NCI-H2107 treated with DMSO at 0.1 percent for 48 hours (cell line): ENCODE measurements around the gene COX4I1.

Experiments used
- DNase-seq: peaks from one replicate; lab custom pipeline; 2025; ENCODE audit not compliant: unreplicated experiment; lab: John Stamatoyannopoulos, UW

COX4I1 gene

DNA sequence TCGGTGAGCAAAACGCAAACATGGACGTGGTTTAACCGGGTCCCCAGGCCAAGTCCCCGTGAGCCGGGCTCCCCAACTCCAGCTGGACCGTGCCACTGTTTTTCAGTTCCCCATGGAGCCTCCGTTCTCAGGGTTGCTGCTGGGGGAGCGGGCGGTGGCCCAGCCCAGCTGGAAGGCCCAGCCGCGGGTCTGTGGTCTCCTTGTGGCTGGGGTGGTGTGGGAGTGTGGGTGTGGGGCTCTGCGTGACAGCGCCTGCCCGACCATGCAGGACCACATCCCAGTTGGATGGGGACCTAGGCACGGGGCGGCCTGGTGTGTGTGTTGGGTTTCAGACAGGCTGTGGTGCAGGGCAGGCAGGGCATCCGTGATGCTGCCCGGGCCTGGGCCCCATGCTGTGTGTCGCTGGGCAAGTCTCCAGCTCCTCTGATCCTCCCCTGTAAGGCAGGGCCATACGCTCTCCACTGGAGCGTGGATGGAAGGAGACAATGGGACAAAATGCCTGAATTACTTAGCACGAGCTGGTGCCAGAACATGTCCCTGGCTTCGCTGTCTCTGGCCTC lies 40.3 kb downstream of the COX4I1 start:
- no peak for DNase-seq

DNA sequence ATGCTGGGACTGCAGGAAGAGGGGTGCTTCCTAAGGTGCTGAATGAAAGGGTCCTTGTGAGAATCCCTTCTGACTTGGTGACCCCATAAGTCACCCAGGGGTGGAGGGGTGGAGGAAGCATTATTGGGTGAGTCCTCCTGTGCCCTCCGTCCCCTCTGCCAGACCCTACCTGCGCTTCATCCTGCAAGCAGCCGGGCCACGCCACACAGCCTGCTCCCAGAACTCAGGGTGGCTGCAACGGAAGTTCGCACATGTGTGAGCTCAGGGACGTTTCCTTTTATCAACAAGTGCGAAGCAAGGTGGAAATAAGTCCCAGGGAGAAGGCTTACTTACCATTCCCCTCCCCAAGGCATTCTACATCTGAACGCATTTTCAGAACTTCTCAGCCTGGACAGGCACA lies 40.9 kb downstream of the COX4I1 start:
- no peak for DNase-seq

DNA sequence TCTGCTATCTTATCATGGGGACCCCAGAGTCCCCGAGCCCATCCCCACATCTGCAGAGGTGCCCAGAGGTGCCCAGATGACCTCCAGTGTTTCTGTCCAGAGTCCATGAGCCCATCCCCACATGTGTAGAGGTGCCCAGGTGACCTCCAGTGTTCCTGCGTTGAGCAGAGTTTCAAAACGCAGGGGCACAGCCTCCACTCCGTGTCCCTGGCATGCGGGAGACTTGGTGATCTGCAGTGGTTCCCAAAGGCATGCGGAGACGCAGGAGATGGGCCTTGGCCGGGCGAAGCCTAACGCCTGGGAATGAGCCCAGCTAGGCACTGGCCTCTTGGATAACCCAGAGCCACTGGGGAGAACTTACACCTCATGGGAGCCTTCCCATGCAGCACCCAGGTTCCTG lies 41.3 kb downstream of the COX4I1 start:
- DNase-seq: no peak

DNA sequence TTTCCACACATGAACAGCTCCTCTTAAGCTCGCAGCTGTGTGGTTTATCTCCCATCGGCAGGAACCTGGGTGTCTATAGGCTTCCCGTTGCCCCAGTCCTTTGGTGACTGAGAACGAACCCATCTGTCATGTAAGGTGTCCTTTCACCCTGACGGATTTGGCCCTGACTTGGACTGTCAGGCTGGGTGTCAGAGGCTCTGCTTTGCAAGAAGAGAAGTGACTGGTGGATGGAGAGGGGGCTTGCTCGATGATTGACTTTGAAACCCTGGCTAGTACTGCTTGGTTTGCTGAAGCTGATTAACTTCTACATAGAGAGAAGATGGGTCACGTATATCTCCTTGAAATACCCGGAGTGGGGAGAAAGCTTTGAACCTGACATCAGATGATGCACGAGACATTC lies 42.9 kb downstream of the COX4I1 start:
- DNase-seq: no peak

DNA sequence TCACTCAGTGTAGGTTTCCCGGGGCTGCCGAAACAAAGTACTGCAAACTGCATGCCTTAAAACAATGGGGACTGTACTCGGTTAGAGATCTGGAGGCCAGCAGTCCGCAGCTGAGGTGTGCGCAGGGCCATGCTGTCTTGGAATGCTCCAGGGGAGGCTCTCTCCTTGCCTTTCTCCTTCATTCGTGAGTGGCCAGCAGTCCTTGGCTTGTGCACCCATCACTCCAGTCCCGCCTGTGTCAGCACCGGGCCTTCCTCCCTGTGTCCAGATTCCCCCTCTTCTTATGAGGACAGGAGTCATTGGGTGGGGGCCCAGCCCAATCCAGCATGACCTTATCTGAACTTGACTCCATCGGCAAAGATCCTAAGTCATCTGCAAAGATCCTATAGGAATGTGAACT lies 43.4 kb downstream of the COX4I1 start:
- DNase-seq: no peak

DNA sequence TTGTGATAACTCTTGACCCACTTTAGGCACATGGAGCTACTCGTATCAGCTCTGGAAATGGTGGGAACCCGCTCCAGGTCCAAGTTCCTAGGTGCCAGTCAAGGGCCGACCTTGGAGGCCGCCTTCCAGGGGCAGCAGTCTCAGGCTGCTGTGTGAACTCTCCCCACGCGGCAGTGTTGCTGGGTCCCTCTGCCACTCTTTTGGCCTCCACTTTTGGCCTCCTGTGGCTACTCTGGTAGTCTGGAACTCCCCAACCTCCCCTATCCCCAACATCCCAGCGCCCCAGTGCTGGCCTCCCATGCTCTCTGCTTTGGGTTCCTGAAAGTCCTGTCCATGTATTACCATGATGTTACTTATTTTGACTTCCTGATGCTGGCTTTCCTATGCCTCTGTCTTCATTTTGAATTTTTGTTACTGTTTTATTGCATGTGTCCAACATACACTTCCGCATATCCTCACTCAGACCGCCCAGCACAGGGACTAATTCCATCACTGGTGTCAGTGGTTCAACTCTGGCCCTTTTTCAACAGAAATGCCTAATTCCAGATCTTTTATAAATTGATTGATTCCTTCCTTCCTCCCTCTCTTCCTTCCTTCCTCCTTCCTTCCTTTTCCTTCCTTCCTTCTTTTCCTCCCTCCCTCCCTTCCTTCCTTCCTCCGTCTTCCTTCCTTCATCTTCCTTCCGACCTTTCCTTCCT lies 44.1 kb downstream of the COX4I1 start:
- no peak for DNase-seq

DNA sequence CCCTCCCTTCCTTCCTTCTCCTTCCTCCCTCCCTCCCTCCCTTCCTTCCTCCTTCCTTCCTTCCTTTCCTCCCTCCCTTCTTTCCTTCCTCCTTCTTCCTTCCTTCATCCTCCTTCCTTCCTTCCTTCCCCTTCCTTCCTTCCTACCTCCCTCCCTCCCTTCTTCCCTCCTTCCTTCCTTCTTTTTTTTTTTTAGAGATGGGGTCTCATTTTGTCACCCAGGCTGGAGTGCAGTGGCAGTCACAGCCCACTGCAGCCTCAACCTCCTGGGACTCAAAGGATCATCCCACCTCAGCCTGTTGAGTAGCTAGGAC lies 44.6 kb downstream of the COX4I1 start:
- no peak for DNase-seq

DNA sequence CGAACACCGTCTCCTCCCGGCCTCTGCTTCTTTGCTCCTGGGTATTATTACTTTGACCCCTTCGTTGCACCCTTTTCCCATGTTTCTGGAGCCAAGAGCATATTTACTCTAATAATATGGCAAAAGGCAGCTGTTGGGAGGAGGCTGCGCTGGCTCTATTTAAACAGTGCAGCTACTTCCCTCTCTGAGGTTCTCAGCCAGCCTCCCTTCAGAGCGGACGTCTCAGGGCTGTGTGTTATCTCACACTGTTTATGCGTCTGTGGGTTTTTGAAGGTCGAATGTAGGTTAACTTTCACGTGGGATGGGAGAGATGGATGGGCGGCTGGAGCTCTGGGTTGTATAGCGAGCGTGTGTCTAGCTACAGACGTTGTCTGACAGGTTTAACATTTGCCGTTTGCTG lies 45.3 kb downstream of the COX4I1 start:
- no peak for DNase-seq

DNA sequence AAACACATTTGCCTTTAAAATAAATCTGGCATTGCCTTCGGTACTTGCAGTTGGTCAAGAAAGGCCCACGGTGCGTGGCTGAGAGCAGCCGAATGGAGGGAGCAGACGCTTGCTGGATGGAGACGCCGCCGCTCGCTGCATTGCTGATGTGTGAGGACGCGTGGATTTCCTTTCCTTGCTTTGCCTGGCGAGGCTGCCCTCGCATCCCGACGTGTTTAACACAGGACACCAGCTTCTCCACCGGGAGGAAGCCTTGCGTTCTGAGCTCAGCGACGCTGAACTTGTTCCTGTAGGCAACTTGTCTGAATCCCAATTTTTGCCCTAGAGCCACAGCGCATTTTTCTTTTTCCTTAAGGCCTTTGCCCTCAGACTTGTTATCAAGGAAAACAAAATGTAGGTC lies 45.8 kb downstream of the COX4I1 start:
- no peak for DNase-seq

DNA sequence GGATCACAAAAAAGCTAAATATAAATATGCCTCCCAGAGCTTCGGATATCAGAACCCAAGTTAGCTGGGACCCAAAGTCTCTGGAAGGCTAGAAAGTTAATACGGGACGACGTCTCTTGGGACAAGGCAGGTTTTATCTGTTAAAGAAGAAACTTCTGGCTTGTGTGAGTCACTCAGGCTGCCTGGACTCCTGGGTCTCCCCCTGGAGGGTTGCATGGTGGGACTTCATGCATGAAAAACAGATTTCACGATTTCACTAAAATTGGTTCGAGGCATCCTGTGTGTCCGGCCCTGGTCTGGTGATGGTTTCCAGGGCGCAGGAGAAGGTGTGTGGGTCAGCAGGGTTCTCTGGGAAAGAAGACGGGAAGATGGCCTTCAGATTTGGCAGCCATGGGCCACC lies 47.0 kb downstream of the COX4I1 start:
- DNase-seq: no peak

DNA sequence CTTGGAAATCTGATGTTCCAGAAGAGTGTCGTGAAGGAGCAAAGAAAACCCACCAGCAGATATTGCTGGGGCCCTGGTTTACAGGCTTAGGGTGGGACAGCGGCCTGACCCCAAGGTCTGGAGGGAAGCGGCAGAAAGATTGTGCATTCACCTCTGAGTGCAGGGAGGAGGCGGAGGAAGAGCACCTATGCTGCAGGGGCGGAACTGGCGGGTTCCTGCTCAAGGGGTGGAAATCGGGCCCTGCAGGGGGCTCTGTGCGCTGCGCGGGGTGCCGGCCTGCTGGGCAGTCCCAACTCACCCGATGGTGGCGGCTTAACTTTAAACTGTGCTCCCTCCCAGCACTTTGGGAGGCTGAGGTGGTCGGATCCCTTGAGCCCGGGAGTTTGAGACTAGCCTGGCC lies 47.5 kb downstream of the COX4I1 start:
- no peak for DNase-seq

DNA sequence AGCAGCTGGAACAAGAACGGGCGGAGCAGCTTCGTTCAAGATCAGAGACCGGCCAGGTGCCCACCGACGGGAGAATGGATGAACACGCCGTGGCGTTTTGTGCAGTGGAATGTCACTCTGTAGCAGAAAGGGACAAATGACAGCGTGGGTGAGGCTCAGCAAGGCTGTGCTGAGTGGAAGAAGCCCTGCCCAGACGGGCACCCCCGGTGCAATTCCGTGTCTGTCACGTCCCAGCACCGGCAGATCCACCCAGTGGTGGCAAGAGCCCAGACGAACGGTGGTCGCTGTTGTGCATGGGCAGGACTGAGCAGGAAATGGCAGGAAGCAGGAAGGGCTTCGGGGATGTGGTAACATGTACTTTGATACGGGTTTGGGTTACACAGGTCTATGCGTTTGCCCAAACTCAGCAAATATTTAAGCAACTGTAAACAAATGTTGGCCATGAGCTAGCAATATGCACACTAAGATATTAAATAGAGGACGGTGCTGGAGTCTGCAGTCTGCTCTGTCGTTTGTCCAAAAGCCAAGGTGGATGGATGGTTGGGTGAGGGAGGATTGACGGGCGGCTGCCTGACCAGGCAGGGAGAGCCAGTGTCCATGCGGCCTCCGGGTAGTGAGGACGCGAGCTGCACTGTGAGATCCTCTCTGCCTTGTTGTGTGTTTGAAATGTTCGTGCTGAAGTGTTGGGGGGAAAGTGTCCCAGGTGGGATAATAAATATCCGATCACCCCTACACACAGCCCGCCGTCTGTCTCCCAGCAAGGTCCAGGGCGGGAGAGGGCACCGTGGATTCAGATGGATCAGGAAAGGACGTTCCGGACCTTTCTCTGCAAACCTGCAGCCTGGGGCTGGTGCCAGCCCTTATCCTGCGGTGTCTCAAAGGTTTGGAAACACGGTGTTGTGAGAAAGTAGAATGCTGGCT lies 48.4 kb downstream of the COX4I1 start:
- no peak for DNase-seq

DNA sequence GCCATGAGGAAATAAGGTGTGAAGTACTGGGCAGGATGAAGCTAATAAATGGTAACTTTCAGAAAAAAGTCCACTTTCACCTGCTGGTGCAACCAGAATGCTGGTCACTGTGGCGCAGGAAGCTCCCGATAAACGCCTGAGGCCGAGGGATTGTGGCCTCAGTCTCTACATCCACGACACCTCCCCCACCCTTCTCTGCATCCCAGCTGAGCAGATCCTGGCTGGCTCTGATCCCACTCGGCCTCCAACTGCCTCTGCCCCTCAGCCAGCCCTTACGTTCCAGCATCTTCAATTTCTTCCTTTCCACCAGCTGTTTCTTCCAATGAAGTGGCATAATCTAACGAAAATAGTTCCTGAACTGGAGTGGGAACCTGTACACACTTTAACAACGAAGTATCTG lies 49.5 kb downstream of the COX4I1 start:
- no peak for DNase-seq

DNA sequence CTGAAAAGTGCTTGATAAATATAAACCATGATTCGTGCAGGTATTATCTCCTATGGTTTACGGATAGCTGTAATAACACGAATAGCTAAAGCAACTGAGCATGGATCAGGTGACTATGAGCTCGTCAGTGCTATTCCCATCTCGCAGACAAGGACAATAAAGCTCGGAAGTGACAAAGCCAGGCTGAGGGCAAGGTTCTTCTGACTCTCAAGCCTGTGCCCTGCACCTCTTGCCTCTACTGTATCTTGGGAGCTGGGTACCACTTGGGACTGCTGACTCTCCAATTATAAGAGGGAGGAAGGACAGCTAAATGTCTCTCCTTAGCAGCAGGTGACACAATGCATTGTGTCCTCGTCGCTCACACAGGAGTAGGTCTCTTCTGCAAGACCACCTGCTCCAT lies 49.9 kb downstream of the COX4I1 start:
- no peak for DNase-seq

DNA sequence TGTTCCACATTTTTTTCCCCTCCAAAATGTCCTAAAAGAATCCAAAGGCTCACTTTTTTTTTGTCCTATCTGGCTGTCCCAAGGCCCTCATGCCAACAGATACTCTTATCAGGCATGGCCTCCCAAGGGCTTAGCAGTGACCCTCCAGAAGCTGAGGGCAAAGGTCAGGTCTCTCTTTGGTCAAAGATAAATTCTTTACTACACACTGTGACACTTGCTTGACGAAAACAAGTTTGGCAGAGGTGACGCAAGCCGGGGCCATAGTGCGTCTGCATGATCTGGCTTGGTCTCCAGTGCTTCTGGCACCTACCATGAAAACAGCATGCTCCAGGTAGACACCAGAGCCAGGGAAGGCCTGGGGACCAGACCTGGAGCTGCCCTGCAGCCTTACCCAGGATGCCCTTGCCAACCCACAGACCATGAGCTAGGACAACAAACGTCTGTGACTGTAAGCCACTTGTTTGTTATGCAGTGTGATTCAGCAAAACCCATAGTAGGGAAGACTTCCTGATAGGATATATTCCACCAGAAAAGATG lies 50.9 kb downstream of the COX4I1 start:
- DNase-seq: no peak

DNA sequence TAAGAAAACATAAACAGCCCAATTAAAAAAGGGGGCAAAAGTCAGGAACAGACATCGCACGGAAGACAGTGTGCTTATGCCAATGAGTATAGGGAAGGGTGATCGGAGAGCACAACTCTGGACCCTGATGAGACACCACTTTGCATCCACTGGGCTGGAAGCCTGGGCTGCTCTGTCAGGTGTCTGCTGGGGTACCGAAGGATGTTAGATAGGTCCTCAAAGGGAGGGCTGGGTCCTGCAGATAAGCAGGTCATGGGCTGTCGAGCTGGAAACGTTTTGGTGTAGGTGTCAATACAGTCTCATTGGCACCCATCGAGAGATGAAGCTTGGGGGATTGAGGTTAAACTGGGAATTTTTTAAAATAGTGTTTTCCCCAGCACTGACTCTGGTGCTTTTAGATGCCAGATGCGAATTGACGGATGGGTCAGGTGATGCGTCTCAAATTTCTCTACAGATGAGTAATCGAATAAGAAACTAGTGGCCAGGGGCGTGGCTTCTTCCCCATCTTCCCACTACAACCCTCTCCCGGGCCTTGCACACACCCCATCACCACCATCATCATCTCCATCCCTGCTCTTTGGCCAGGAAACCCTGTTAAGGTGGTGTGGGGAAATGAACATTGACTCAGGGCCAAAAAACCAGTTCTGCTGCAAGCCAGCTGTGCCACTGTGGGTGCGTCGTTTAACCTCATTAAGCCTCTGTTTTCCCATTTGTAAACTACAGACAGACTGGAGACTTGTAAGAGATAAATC lies 51.7 kb downstream of the COX4I1 start:
- DNase-seq: no peak

DNA sequence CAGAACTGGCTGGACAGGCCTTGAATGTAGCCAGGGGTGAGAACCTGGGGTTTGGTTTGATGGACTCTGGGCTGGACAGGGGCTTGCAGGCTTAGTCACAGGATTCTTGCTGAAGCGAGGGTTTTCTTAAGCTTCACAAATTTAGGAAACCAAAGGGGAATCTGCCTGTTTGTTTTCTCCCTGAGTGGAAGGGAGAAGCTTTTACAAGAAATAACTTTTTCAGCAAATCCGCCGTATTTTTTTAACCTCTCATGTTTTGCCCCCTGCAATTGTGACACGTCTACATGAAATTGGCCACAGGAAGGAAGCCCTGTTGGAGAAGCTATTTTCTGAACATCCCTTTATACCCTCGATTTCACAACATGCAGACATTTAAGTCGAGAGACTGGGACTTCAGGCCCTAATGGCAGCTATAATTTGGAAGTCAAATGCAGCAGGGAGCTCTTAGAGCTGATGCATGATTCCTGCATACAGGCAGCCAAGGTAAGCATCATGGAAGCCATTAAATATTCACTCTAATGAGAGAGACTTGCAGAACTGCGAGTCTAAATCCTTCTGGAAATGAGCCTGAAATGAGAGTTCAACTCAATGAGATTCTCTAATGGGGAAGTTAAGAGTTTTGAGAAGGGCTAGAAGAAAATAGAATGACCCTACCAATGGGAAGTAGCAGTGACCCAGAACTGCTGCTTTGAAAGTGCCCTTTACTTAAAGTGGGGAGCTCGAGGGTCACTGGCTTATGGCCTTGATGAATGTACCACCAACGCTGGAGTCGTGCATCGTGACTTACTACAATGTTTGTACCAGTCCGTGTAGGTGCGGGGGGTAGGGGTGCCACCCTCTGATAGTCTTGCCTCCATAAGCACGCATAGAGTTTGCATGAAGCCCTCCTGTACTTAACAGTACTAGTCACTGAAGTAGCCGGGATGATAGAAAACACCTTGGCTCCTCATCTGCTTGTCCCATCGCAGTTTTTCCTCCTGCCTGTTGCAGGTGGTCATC lies 54.4 kb downstream of the COX4I1 start:
- no peak for DNase-seq

DNA sequence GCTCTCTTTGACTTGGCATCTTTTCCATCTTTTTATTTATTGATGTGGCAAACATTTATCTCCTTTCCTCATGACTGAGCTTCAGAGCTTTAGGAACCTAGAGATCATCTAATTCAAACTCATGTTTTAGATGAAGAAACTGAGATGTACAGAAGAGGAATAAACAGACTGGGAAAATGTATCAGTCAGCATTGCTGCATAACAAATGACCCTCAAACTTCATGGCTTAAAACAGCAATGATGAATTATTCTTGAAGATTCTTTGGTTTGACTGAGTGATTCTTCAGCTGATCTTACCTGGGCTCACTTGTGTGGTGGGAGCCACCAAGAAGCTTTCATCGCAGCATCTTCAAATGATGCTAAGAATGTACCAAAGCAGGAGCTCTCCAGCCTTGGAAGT lies 55.4 kb downstream of the COX4I1 start:
- no peak for DNase-seq

DNA sequence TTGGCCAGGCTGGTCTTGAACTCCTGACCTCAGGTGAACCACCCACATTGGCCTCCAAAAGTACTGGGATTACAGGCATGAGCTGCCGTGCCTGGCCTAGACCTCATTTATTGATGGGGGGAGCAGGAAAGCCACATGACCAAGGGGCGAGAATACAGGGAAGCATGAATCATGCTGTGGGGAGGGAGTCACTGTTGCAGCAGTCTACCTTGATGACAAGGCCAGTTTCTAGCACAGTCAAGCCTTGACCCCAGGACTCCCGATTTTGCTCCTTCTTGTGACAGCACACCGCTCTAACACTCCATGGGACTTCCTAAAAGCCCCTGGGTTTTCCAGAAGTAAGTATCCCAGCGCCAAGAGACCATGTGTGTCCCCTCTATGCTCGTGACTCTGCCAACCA lies 56.6 kb downstream of the COX4I1 start:
- no peak for DNase-seq

DNA sequence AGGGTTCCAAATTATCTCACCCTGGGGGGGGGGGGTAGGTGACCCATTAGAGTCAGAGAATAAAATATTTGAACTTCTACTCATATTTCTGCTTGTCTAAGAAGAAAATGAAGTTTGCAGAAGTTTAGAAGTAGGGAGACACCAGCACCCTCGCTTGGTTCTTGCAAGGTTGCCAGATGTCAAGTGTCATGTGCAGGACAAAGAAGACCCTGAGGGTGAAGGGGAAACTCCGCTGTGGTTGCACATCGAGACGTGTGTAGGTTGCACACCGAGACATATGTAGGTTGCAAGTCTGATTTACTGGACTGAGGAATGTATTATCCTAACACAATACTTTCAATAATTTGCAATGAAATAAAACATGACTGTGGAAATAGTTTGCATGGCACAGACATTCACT lies 57.1 kb downstream of the COX4I1 start:
- DNase-seq: no peak
